ENCODE measurements around the gene PRTN3. TPM values are rescaled to one million over a fixed set of nuclear protein-coding genes. Genes with fewer than 3 reads are reported as not detected.

The PRTN3 gene, protein sequence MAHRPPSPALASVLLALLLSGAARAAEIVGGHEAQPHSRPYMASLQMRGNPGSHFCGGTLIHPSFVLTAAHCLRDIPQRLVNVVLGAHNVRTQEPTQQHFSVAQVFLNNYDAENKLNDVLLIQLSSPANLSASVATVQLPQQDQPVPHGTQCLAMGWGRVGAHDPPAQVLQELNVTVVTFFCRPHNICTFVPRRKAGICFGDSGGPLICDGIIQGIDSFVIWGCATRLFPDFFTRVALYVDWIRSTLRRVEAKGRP
- not detected in 2 replicates for total RNA-seq

DNA sequence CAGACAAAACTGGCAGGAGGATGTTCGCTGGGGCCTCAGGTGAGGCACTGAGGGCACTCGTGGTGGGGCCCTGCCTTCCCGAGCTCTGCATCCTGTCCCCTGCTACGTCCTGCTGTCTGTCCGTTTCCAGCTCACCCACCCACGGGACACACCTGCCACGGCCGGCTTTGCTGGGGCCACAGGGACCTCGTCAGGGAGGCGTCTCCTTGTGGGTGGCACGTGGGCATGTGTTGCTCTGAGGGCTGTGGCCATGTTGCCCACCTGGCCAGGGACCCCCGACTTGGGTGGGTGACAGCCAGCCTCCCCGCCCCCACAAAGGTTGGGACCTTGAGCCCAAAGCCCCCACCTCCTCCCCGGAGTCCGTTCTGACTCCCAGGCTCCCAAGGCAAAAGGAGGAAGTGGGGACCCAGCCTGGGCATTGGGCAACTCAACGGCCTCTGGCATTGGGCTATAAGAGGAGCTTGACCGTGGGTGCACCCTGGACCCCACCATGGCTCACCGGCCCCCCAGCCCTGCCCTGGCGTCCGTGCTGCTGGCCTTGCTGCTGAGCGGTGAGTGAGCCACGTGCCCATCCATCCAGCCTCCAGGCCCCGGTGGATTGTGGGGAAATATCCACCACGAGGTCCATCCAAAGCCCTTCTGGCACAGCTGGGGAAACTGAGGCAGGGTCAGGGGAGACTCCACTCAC lies at the start of gene PRTN3:
Gene PRTN3 (plus strand): TSS at position 481 of the 688 bp plus-strand sequence. CDS start 10 bp downstream, at position 491.

DNA sequence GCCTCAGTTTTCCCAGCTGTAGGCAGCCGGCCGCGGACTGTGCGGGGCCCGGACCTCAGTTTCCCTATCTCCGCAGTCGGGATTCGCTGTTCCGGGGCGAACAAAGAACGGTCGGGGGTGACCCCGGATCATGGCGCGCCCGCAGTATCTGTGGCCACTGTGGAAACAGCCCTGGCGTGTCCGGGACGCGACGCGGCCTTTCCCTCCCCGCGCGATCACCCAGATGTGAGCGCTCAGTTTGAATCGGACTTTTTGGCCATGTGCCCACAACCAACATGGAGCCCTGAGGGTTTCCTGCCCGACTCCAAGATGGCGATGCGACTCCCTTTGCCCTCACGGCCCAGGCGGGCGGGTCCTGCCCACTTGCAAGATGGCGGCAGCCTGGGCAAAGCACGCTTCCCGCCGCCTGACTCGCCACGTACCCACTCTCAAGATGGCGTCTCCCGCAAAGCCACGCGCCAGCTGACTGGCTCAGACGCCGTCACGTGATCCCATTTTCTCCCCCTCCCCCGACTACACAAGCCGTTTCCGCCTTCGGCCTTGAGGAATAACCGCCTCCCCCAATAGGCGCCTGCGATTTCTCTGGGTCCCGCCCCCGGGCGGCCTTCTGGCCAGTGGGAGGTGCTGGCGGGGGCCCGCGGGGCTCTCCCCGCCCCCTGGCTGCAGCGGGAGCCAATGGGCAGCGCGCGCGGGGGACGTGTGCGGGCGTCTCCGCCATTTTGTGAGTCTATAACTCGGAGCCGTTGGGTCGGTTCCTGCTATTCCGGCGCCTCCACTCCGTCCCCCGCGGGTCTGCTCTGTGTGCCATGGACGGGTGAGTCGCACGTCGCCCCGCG lies 43.9 kb upstream of the PRTN3 start, which contains the start of gene PTBP1:
Gene PTBP1 (plus strand): TSS at position 761 of the 836 bp plus-strand sequence. CDS start 46 bp downstream, at position 807.

DNA sequence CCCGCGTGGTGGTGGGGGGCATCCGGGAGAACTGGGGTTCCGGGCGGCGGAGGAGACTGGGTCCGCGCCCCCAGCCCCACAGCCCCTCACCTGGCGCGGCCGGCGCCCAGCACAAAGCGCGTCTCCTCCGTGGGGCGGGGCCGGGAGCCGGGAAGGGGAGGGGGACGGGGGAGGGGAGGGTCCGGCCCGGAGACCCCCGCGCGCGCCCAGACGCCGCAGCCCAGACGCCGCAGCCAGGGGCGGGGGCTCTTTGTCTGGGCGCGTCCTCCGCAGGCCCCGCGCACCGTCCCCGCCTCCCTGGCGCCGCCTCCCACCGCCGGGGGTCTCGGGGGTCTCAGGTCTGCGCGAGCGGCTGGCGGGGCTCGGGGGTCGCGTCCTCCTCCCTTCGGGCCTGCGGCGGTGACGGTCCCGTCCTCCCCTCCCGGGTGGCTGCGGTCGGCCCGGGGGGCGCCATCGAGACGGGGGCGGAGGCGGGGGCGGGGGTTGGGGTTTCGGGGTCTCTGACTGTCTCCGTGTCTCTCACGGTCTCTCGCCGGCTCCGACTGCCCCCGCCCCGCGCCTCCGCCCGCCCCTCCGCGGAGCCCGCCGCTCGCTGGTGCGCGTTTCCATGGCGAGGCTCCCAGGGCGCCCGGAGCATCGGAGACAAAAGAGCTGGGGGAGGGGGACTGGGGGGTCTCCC lies 18.8 kb upstream of the PRTN3 start, which contains the start of gene PLPPR3:
Gene PLPPR3 (minus strand): TSS at position 131 of the 679 bp plus-strand sequence. CDS start 396 bp downstream, outside the sequence.

DNA sequence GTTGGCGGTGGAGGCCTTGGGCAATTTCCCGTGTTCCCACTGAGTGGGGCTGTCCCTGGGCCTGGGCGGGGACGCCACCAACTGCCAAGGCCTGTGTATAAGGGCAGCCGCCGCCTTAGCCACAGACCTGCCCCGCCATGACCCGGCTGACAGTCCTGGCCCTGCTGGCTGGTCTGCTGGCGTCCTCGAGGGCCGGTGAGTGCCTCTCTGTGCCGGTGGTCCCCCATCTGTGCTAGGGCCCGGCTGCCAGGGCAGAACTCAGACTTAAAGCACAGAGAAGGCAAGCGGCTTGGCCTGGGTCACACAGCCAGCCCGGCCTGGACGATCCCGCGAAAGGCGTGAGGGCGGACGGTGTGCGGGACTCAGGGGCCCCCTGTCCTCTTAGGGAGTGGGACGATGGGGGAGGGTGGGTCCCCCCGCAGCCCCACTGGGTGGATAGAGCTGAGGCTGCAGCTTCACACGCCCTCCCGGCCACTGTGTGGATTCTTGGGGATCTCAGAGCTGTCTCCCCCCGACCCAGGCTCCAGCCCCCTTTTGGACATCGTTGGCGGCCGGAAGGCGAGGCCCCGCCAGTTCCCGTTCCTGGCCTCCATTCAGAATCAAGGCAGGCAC lies 13.0 kb upstream of the PRTN3 start, which contains the start of gene AZU1:
Gene AZU1 (plus strand): TSS at position 128 of the 612 bp plus-strand sequence. CDS start 10 bp downstream, at position 138.

DNA sequence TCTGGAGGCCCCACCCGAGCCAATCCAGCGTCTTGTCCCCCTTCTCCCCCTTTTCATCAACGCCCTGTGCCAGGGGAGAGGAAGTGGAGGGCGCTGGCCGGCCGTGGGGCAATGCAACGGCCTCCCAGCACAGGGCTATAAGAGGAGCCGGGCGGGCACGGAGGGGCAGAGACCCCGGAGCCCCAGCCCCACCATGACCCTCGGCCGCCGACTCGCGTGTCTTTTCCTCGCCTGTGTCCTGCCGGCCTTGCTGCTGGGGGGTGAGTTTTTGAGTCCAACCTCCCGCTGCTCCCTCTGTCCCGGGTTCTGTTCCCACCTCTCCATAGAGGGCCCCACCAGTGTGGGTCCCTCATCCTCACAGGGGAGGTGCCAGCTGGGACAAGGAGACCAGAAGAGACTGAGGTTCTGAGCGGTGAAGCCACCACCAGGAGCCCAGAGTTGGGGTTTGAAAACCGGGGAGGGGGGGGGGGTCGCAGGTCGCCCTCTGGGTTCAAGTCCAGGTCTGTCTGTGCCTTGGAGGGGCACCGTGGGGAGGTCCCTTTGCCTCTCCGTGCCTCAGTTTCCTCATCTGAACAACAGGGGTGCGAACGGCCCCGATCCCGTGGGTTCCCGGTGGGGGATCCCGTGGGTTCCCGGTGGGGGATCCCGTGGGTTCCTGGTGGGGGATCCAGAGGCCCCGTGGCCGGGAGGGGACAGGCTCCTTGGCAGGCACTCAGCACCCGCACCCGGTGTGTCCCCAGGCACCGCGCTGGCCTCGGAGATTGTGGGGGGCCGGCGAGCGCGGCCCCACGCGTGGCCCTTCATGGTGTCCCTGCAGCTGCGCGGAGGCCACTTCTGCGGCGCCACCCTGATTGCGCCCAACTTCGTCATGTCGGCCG lies 11.6 kb downstream of the PRTN3 start, which contains the start of gene ELANE:
Gene ELANE (plus strand): TSS at position 168 of the 878 bp plus-strand sequence. CDS start 26 bp downstream, at position 194.

DNA sequence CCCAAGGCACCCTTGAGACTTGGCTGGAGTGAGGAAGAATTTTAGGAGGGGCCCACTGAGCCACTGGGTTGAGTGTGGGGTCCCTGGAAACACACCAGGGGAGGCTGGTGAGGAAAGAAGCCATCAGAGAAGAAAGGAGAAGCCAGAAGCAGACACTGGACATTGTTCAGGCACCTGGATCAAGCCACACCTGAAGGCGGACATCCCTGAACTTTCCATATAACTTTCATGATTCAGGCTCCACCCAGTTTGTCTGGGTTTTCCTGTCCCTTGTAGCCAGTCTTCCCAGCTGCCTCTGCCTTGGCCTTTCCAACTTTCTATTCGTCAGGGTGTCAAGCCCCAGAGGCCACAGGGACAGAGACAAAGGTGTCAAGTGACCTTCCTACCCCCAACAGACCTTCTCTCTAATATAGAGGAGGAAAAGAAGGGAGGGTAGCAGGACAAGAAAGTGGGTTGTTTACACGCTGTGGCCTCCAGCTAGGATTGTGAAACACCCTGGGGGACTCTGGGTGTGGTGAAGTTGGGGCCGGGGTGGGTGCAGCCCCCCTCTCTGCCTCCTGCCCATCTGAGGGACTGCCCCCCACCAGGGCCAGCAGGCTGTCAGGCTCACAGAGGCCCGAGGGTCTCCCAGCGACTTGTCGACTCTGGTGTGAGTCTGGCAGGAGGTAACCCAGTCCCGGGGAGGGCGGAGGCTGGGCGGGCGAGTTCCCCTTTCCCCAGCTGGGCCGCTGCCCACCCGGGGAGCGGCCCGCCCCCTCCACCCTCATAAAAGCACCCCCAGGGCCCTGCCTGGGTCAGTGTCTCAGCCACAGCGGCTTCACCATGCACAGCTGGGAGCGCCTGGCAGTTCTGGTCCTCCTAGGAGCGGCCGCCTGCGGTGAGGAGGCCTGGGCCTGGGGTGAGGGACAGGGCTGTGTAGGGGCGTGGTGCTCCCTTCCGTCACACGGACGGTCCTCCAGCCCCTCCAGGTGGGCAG lies 18.4 kb downstream of the PRTN3 start, which contains the start of gene CFD:
Gene CFD (plus strand): TSS at position 797 of the 976 bp plus-strand sequence. CDS start 26 bp downstream, at position 823.

DNA sequence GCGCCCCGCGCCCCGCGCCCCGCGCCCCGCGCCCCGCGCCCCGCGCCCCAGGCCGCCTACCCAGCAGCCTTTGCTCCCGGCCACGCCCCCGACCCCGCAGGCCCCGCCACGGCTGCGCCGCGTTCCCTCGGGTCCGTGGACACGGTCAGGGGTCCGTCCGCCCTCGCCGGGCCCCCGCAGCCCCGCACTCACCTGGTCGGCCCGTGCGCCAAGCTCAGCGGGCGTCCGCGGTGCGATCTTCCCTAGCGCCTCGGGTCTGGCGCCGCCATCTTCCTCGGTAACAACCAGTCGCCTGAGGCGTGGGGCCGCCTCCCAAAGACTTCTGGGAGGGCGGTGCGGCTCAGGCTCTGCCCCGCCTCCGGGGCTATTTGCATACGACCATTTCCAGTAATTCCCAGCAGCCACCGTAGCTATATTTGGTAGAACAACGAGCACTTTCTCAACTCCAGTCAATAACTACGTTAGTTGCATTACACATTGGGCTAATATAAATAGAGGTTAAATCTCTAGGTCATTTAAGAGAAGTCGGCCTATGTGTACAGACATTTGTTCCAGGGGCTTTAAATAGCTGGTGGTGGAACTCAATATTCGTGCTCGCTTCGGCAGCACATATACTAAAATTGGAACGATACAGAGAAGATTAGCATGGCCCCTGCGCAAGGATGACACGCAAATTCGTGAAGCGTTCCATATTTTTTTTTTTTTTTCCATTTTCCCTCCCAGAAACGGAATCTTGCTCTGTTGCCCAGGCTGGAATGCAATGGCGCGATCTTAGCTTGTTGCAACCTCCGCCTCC lies 52.3 kb downstream of the PRTN3 start, which contains the start of the genes MED16 and RNU6-9:
Gene MED16 (minus strand): TSS at position 294 of the 796 bp plus-strand sequence. CDS start 2,056 bp downstream, outside the sequence.
Gene RNU6-9 (plus strand): TSS at position 591 of the 796 bp plus-strand sequence.

Small RNA genes within 50 kb of the gene (small RNA-seq; reads per million reads assigned to genes)
- gene MIR3187 (not detected), gene RNU6-9 (3.2 reads per million, percentile 84 among the genes with 10 or more reads in this experiment)

Other genes starting within 250 kb of the PRTN3 start
- 15.9 and 18.4 TPM in 2 replicates for gene POLRMT, start 207.5 kb upstream of the PRTN3 start, total RNA-seq
- gene FGF22, start 201.1 kb upstream of the PRTN3 start, total RNA-seq: not detected in 2 replicates
- 17.9 and 21.6 TPM in 2 replicates for gene RNF126, start 177.8 kb upstream of the PRTN3 start, total RNA-seq
- gene FSTL3, start 164.6 kb upstream of the PRTN3 start, total RNA-seq: 15.9 and 33.2 TPM in 2 replicates
- gene PRSS57, start 145.5 kb upstream of the PRTN3 start, total RNA-seq: not detected in 2 replicates
- gene PALM, start 132.1 kb upstream of the PRTN3 start, total RNA-seq: 7.5 and 9.3 TPM in 2 replicates
- gene MISP, start 89.9 kb upstream of the PRTN3 start, total RNA-seq: 0.22 and 0.26 TPM in 2 replicates
- gene PTBP1, start 43.5 kb upstream of the PRTN3 start, total RNA-seq: 92.3 and 113 TPM in 2 replicates
- 0.39 and 0.76 TPM in 2 replicates for gene PLPPR3, start 19.0 kb upstream of the PRTN3 start, total RNA-seq
- gene AZU1, start 13.2 kb upstream of the PRTN3 start, total RNA-seq: not detected in 2 replicates
- gene ELANE, start 11.3 kb downstream of the PRTN3 start, total RNA-seq: 0.43 and 1.0 TPM in 2 replicates
- gene CFD, start 18.7 kb downstream of the PRTN3 start, total RNA-seq: 1.9 and 2.1 TPM in 2 replicates
- 16.5 and 20.4 TPM in 2 replicates for gene MED16, start 52.2 kb downstream of the PRTN3 start, total RNA-seq
- not detected in 2 replicates for gene RNU6-9, start 52.5 kb downstream of the PRTN3 start, total RNA-seq
- 28.9 and 34.1 TPM in 2 replicates for gene R3HDM4, start 72.2 kb downstream of the PRTN3 start, total RNA-seq
- 0.13 TPM in 1 of 2 replicates, not detected in the other for gene KISS1R, start 76.3 kb downstream of the PRTN3 start, total RNA-seq
- 5.6 and 7.1 TPM in 2 replicates for gene ARID3A, start 85.0 kb downstream of the PRTN3 start, total RNA-seq
- 27.6 and 41.2 TPM in 2 replicates for gene WDR18, start 143.3 kb downstream of the PRTN3 start, total RNA-seq
- 0.13 and 0.65 TPM in 2 replicates for gene GRIN3B, start 159.4 kb downstream of the PRTN3 start, total RNA-seq
- gene TMEM259, start 180.1 kb downstream of the PRTN3 start, total RNA-seq: 47.1 and 52.4 TPM in 2 replicates
- gene RNU6-2, start 180.5 kb downstream of the PRTN3 start, total RNA-seq: not detected in 2 replicates
- 240 and 261 TPM in 2 replicates for gene CNN2, start 185.6 kb downstream of the PRTN3 start, total RNA-seq
- gene ABCA7, start 199.1 kb downstream of the PRTN3 start, total RNA-seq: 4.7 and 5.6 TPM in 2 replicates
- 0.32 and 0.39 TPM in 2 replicates for gene ARHGAP45, start 226.2 kb downstream of the PRTN3 start, total RNA-seq

All from articular chondrocyte of knee joint (primary cell).